Right renal pelvis (tissue), 4 donors: ENCODE results near the gene CPB1. TPM values are rescaled to one million over a fixed set of nuclear protein-coding genes. Genes with fewer than 3 reads are reported as not detected.

Source experiments
- DNase-seq, 4 donors: peaks; one replicate each; pipeline ENCODE4 v3.0.0-alpha.2; 2013; ENCODE audit warnings: low read depth in 4 of 4, low spot score in 3 of 4, missing footprints in 1 of 4
- polyA plus RNA-seq, 4 donors: library from polyadenylated mRNA; unstranded; fragments of 120-200 nt; gene quantifications; one replicate each; pipeline ENCODE4 v1.2.1, GENCODE V29; 2013; ENCODE audit not compliant: insufficient read length in 4 of 4

The CPB1 gene
- polyA plus RNA-seq, 4 donors: 0.58 to 0.86 (median 0.60) TPM

GRCh38 chr3:148879256-148879655, 51.6 kb downstream of the CPB1 start:
- DNase-seq: no peak

DNA sequence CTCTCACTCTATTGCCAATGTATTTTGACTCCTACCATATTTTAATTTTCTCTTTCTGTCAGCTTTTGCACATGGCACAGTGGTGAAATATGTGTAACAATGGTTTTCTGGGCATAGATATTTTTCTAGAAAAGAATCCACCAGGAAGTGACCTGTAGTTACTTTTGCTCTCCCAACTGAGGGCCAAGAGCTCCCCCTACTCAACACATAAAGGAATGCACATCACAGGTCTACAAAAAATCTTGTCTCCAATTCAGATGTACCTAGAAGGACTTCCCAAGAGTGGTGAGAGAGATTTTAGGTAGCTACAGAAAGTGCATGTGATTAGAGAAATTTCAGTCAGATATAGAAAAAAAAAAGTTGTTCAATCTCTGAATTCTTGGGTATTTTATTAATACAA, 53.1 kb downstream of the CPB1 start:
- DNase-seq: no peak

DNA sequence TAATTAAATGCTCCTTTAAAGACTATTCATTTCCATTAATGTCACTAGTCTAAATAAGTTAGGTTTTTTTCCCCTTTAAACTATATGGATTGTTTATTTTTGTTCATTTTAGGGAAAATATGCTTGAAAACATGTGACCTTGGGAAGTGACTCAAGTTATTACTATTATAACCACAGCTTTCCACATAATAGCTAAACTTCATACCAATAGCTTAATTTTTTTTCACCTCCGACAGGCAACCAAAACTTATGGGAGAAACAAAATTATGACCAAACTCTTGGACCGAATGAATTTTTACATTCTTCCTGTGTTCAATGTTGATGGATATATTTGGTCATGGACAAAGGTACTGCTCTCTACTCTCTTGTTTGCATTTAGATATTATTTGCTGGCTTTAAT, 53.7 kb downstream of the CPB1 start:
- DNase-seq: no peak

DNA sequence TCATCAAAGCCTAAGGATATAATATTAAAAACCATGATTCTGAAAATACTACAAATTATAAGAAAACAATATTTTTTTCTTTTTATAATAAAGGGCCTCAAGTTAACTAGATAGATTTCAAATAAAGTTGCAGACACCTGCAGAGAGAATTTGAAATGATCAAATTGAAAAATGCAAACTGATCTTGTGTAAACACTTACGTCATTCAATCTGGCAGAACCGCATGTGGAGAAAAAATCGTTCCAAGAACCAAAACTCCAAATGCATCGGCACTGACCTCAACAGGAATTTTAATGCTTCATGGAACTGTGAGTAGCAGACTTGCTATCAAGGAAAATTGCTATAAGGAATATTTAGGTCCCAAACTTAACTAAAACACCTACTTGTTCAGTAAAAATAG, 54.7 kb downstream of the CPB1 start:
- no peak for DNase-seq

DNA sequence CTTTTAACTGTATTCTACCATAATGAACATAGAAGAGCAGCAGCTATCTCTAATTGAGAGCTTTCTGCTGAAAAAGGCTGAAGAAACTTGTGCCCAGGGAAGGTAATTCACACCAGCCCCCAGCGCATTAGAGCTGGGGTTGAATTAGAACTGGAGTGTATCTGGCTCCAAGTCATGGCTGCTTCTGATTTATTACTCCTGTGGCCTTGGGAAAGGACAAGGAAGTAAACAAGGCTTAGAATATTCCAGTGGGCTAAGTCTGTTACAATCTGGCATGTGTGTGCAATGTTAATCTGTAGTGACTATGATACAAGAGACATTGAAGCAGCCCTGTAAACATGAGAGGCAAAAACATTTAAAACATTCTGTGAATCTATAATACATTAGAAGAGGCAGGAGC, 55.6 kb downstream of the CPB1 start:
- DNase-seq: no peak

DNA sequence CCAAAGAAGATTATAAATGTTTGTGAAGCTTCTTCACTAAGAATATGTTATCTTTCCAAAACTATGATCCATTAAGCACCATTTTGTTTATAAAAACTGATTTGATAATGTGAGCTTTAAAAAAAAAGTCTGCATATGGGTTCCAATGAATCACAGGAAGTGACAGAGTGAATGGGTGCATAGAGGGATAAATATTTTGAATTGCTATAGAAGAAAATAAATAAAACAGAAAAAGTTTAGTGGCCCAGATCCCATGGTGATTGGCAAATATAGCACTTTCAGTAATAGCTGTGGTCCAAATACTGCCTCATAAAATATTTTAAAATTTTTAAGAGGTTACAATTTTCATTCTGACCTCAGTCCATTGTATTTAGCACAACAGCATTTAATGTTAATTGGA, 56.6 kb downstream of the CPB1 start:
- no peak for DNase-seq

GRCh38 chr3:148889828-148890227, 62.2 kb downstream of the CPB1 start:
- DNase-seq: no peak

GRCh38 chr3:148896062-148896461, 68.5 kb downstream of the CPB1 start:
- no peak for DNase-seq

GRCh38 chr3:148901987-148902791, 74.6 kb downstream of the CPB1 start:
- no peak for DNase-seq

DNA sequence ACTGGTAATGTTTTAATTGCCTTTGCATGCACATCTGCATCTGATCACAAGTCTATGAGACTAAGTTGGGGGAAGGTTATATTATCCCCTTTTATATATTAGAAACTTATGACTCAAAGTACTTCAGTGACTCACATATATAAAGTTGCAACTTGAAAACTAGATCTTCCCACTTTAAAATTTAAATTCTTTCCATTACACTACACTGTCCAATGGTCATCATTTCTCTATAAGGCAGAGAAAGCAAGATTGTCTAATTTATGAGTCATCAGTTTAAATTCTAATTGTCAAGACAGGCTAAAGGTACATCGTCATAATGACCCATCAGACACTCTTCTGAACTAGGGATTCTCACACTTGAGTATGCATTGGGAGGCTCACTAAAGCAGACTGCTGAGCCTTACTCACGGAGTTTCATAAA, 75.4 kb downstream of the CPB1 start:
- no peak for DNase-seq

GRCh38 chr3:148903941-148904340, 76.3 kb downstream of the CPB1 start:
- DNase-seq: no peak

GRCh38 chr3:148906667-148907066, 79.1 kb downstream of the CPB1 start:
- no peak for DNase-seq

Other genes starting within 250 kb of the CPB1 start
- gene AGTR1, start 129.9 kb upstream of the CPB1 start, polyA plus RNA-seq: 10 to 100 TPM; 18.9 to 31.8 (median 25.8) TPM
- gene CPA3, start 37.5 kb downstream of the CPB1 start, polyA plus RNA-seq: under 1 TPM; 0.21 to 0.56 (median 0.30) TPM
- gene GYG1, start 163.7 kb downstream of the CPB1 start, polyA plus RNA-seq: 10 to 100 TPM; 26.5 to 33.5 (median 30.4) TPM